Panc1 (cell line): ENCODE measurements around the gene SLAMF1. TPM values are rescaled to one million over a fixed set of nuclear protein-coding genes. Genes with fewer than 3 reads are reported as not detected.

ENCODE experiments used
- ATAC-seq: fragments of 200-7000 bp; cut with Tn5 transposase; 2 replicates; pipeline ENCODE4 v1.9.1; 2020; ENCODE audit warnings: mild to moderate bottlenecking, moderate library complexity
- BruUV-seq: library from RNA; stranded (reverse); fragments of 400-500 nt; replicated peaks from 2 replicates; lab custom pipeline; 2021; lab: Mats Ljungman, UMichigan
- CTCF ChIA-PET: fragments of 300-600 bp; sonication (Branson Sonifier 250); formaldehyde crosslinking; loops from one replicate; lab custom pipeline; 2022; ENCODE audit warnings: antibody characterized with exemption; lab: Charles Lee
- POLR2A ChIA-PET: fragments of 300-600 bp; sonication (Branson Sonifier 250); formaldehyde crosslinking; loops from one replicate; lab custom pipeline; 2022; ENCODE audit warnings: antibody characterized with exemption; lab: Charles Lee
- DNase-seq: peaks from one replicate; pipeline ENCODE4 v3.0.0-alpha.2; 2010; ENCODE audit warnings: low read depth, low spot score
- H3K27ac ChIP-seq: 2 replicates; pipeline ENCODE4 v1.5.1; 2011; ENCODE audit warnings: mild to moderate bottlenecking, low read length, inconsistent platforms
- H3K27me3 ChIP-seq: fragments of 200-500 bp; sonication (Bioruptor generic); 2 replicates; pipeline ENCODE4 v1.6.0; 2014; ENCODE audit warnings: low read length, inconsistent platforms; ENCODE audit not compliant: control insufficient read depth, insufficient read depth
- H3K36me3 ChIP-seq: fragments of 200-500 bp; sonication (Bioruptor generic); 2 replicates; pipeline ENCODE4 v1.5.1; 2014; ENCODE audit warnings: inconsistent platforms, mild to moderate bottlenecking, low read length, moderate library complexity; ENCODE audit not compliant: control insufficient read depth, insufficient read depth
- H3K4me1 ChIP-seq: 2 replicates; pipeline ENCODE4 v1.5.1; 2011; ENCODE audit warnings: inconsistent platforms, mild to moderate bottlenecking, low read length, moderate library complexity; ENCODE audit not compliant: control insufficient read depth, insufficient read depth
- H3K4me3 ChIP-seq, 2 experiments: 2 replicates each; pipeline ENCODE4 v1.5.1; 2011 to 2012; ENCODE audit warnings: low read depth in 2 of 2, low read length in 2 of 2, mild to moderate bottlenecking in 2 of 2, inconsistent platforms in 1 of 2, moderate library complexity in 1 of 2
- H3K9me3 ChIP-seq: fragments of 200-500 bp; sonication (Bioruptor generic); 2 replicates; pipeline ENCODE4 v1.5.1; 2014; ENCODE audit warnings: low read depth, mild to moderate bottlenecking, inconsistent platforms, low read length, moderate library complexity; ENCODE audit not compliant: control insufficient read depth, insufficient read depth
- CTCF ChIP-seq: fragments of 450-650 bp; IDR thresholded peaks from 2 replicates; pipeline ENCODE4 v1.5.1; 2017; ENCODE audit warnings: mild to moderate bottlenecking
- POLR2AphosphoS5 ChIP-seq: IDR thresholded peaks from 2 replicates; pipeline ENCODE4 v1.6.1; 2012; ENCODE audit warnings: mild to moderate bottlenecking, low read depth, low read length, moderate library complexity
- REST ChIP-seq, 2 experiments: IDR thresholded peaks; 2 replicates each; pipeline ENCODE4 v1.6.1; 2011 to 2012; ENCODE audit warnings: low read depth in 2 of 2, control low read depth in 1 of 2, low read length in 1 of 2, mild to moderate bottlenecking in 1 of 2, moderate library complexity in 1 of 2; ENCODE audit not compliant: insufficient read depth in 1 of 2
- SIN3A ChIP-seq: IDR thresholded peaks from 2 replicates; pipeline ENCODE4 v1.6.1; 2012; ENCODE audit warnings: low read depth, mild to moderate bottlenecking, low read length, moderate library complexity, borderline replicate concordance; ENCODE audit not compliant: insufficient read depth
- TCF7L2 ChIP-seq: IDR thresholded peaks from 2 replicates; pipeline ENCODE4 v1.6.1; 2011; ENCODE audit warnings: mild to moderate bottlenecking, low read depth, low read length, inconsistent platforms
- in situ Hi-C: cut with HindIII; loops from 2 replicates; pipeline ENCODE4 v1.10.0; 2016; ENCODE audit warnings: low sequenced_read_pairs, low pct_unique_long_range_greater_than_20kb
- intact Hi-C: fragments of 100-400 bp; cut with micrococcal nuclease; formaldehyde crosslinking; loops from one replicate; pipeline ENCODE4 v1.10.0; 2022; ENCODE audit not compliant: unreplicated experiment
- total RNA-seq: library from RNA; stranded (reverse); gene quantifications from one replicate; pipeline ENCODE4 v1.2.1, GENCODE V29; 2021; ENCODE audit not compliant: unreplicated experiment

The SLAMF1 gene
- total RNA-seq, 1 experiment from 2014 or later = not detected

- Histone ChIP-seq H3K9me3 (no peaks in the 10 kb centered on the region), H3K27ac (no peak overlapping the region), H3K36me3 (no peaks in the 10 kb centered on the region), H3K4me3 (no peak overlapping the region), H3K27me3 (peaks cover 17% of the 10 kb centered on the region), H3K4me1 (no peaks in the 10 kb centered on the region)
- ATAC-seq (no peak), DNase-seq (no peak)
- intact Hi-C loops (loop anchor here (5.0 kb wide), 1 partner anchor 272 kb away; the partner anchor contains the start of gene ITLN2), in situ Hi-C loops (no loop called here)
- no peak for TF ChIP-seq REST (IDR thresholded peaks at IDR 0.05; ENCODE audit: insufficient read depth in 1 of 2, low read depth in 2 of 2, low read length in 1 of 2)
- TF ChIP-seq CTCF = no peak
- no peak for TF ChIP-seq POLR2AphosphoS5
- TF ChIP-seq SIN3A = no peak
- no peak for TF ChIP-seq TCF7L2
- CTCF ChIA-PET = no interaction called here
- POLR2A ChIA-PET = no interaction called here
- BruUV-seq = no TSS peak
Observed at GRCh38 chr1:160679893-160680292, 33.0 kb upstream of the SLAMF1 start.

- BruUV-seq = no TSS peak
- no peak for DNase-seq
- H3K4me1 ChIP-seq = no peaks in the 10 kb centered on the region
- H3K4me3 ChIP-seq = no peak overlapping the region
- H3K36me3 ChIP-seq = no peaks in the 10 kb centered on the region
- ATAC-seq = no peak
- no peak overlapping the region for H3K27ac ChIP-seq
- TF ChIP-seq SIN3A = no peak
- TF ChIP-seq TCF7L2 = no peak
- no peak for TF ChIP-seq CTCF
- TF ChIP-seq POLR2AphosphoS5 = no peak
- H3K27me3 ChIP-seq = peaks cover 12% of the 10 kb centered on the region; the same call in 1 of the 2 replicates
- no peaks in the 10 kb centered on the region for H3K9me3 ChIP-seq
- POLR2A ChIA-PET = no interaction called here
- in situ Hi-C loops (no loop called here), intact Hi-C loops (loop anchor here (5.0 kb wide), 1 partner anchor 275 kb away; the partner anchor contains the start of gene ITLN2)
- CTCF ChIA-PET = no interaction called here
Observed at GRCh38 chr1:160676869-160677597, 30.2 kb upstream of the SLAMF1 start.
